Measurements from ENCODE around the gene PCDHGB1. TPM values are rescaled to one million over a fixed set of nuclear protein-coding genes. Genes with fewer than 3 reads are reported as not detected.

The PCDHGB1 gene
- total RNA-seq, 6 donors from 2014 or later: 0.76 to 6.3 (median 1.3) TPM

- peak overlapping the region in 1 of 4 donors; percentile 58 for H3K4me3 ChIP-seq
Observed at GRCh38 chr5:141319202-141319601, 30.7 kb upstream of the PCDHGB1 start.

DNA sequence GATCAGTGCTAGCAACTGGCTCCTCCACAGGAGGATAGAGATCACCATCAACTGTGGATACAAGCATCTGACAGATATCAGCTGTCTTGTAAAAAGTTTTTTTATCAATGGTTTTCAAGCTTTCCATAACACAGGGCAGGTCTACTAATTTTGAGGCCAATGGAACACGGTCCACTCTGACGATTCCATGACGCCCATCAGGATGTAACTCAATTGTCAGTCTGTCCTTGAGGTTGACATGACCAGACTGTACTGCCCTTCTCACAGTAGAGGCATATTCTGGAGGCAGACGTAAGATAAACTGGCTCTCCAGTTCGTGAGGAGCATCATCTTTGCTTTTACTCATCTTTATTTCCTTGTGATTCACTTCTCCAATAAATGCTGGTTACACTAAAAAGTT lies 30.2 kb upstream of the PCDHGB1 start:
- WGBS, 2 donors: 76 to 77% methylated on average over 5 of the region's 5 CpGs
- Histone ChIP-seq H3K27me3 (no peaks in the 10 kb centered on the region), H3K27ac (peak overlapping the region in 1 of 4 donors; percentile 91), H3K4me1 (peaks cover 0 to 9% (median 4%) of the 10 kb centered on the region in 4 donors), H3K4me3 (peak overlapping the region in 3 of 4 donors; percentile 54 to 62 (median 58)), H3K36me3 (peaks cover 0 to 43% (median 18%) of the 10 kb centered on the region in 4 donors), H3K9me3 (peaks cover 55 to 82% (median 72%) of the 10 kb centered on the region in 4 donors)
- ATAC-seq (ENCODE audit: low FRiP score in 2 of 2): no peak
- TF ChIP-seq POLR2AphosphoS5 (IDR thresholded peaks at IDR 0.05): no peak
- no peak for TF ChIP-seq POLR2A (IDR thresholded peaks at IDR 0.05)
- no peak for DNase-seq

More at GRCh38 chr5:141319202-141319601, 30.7 kb upstream of the PCDHGB1 start:
- Histone ChIP-seq H3K27ac (no peak overlapping the region), H3K27me3 (no peaks in the 10 kb centered on the region), H3K36me3 (peaks cover 0 to 43% (median 18%) of the 10 kb centered on the region in 4 donors), H3K9me3 (peaks cover 58 to 86% (median 77%) of the 10 kb centered on the region in 4 donors), H3K4me1 (peaks cover 0 to 9% (median 4%) of the 10 kb centered on the region in 4 donors)
- no peak for ATAC-seq (ENCODE audit: low FRiP score in 2 of 2)
- 97% methylated on average over 6 of the region's 6 CpGs for WGBS, 2 donors
- no peak for DNase-seq
- TF ChIP-seq CTCF (IDR thresholded peaks at IDR 0.05) (no peak), POLR2AphosphoS5 (IDR thresholded peaks at IDR 0.05) (no peak), EP300 (IDR thresholded peaks at IDR 0.05) (no peak), POLR2A (IDR thresholded peaks at IDR 0.05) (no peak)

- TF ChIP-seq POLR2AphosphoS5 (IDR thresholded peaks at IDR 0.05): peak; percentile 94 to 99
- peak; percentile 88 to 94 (median 92) for TF ChIP-seq POLR2A (IDR thresholded peaks at IDR 0.05)
- no peak for TF ChIP-seq EP300 (IDR thresholded peaks at IDR 0.05)
- TF ChIP-seq CTCF (IDR thresholded peaks at IDR 0.05): peak; percentile 59 to 73 (median 67)
- Histone ChIP-seq H3K27ac (peak within 1 kb of the TSS; percentile 90 to 97 (median 92)), H3K27me3 (no peaks in the 10 kb centered on the region), H3K4me3 (peak within 1 kb of the TSS; percentile 38 to 62 (median 56)), H3K36me3 (peaks cover 0 to 43% (median 18%) of the 10 kb centered on the region in 4 donors), H3K9me3 (peaks cover 53 to 82% (median 65%) of the 10 kb centered on the region in 4 donors), H3K4me1 (peaks cover 0 to 9% (median 4%) of the 10 kb centered on the region in 4 donors)
- DNase-seq (peak; percentile 88 to 98), ATAC-seq (ENCODE audit: low FRiP score in 2 of 2) (peak; percentile 97 to 99)
- WGBS, 2 donors: 2 to 5% methylated on average over 41 to 66 of the region's 67 CpGs
Observed at GRCh38 chr5:141320225-141321169, 29.4 kb upstream of the PCDHGB1 start, which contains the start of gene TAF7. TSS of gene TAF7 (minus strand) at chr5:141320784. CDS start at chr5:141320044, 740 bp downstream.

DNA sequence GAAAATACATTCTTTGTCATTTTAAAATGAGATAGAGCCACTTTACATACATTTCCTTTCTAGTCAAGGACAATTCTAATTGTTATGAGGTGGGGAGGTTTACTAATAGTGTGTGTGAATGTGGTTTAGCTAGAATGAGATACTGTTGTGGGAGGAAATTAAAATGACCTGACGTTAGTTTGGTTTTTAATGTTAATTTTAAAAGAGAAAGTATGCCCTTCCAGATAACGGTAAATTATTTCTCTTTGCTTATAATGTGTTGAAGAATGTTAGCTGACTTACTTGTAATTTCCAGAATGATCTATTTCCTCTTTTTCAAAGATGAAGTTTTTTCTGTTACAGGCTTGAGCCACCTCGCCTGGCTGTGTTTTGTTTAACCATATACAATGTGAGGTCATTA lies 27.6 kb upstream of the PCDHGB1 start:
- Histone ChIP-seq H3K9me3 (peaks cover 36 to 70% (median 63%) of the 10 kb centered on the region in 4 donors), H3K4me3 (no peak overlapping the region), H3K27ac (no peak overlapping the region), H3K36me3 (peaks cover 0 to 26% (median 11%) of the 10 kb centered on the region in 4 donors), H3K27me3 (no peaks in the 10 kb centered on the region), H3K4me1 (peaks cover 0 to 9% (median 4%) of the 10 kb centered on the region in 4 donors)
- ATAC-seq (ENCODE audit: low FRiP score in 2 of 2) (no peak), DNase-seq (no peak)
- WGBS, 2 donors: 88 to 94% methylated on average over 3 of the region's 3 CpGs
- TF ChIP-seq CTCF (IDR thresholded peaks at IDR 0.05) (no peak), POLR2A (IDR thresholded peaks at IDR 0.05) (no peak), POLR2AphosphoS5 (IDR thresholded peaks at IDR 0.05) (no peak), EP300 (IDR thresholded peaks at IDR 0.05) (no peak)
